GM12891 (cell line): ENCODE data around the gene FTSJ3.

Experiments used
- PAX5 ChIP-seq: IDR thresholded peaks from 2 replicates; pipeline ENCODE4 v1.6.1; 2011; ENCODE audit warnings: low read length, moderate library complexity, mild to moderate bottlenecking; ENCODE audit not compliant: insufficient read depth, severe bottlenecking
- POLR2A ChIP-seq: IDR thresholded peaks from 2 replicates; pipeline ENCODE4 v1.6.1; 2011; ENCODE audit warnings: low read depth, low read length, control low read depth
- POLR2AphosphoS5 ChIP-seq: IDR thresholded peaks from 2 replicates; pipeline ENCODE4 v1.6.1; 2011; ENCODE audit warnings: low read depth, low read length, control low read depth
- SPI1 ChIP-seq: IDR thresholded peaks from 2 replicates; pipeline ENCODE4 v1.6.1; 2011; ENCODE audit warnings: low read depth, low read length, control low read depth
- TAF1 ChIP-seq: IDR thresholded peaks from 2 replicates; pipeline ENCODE4 v1.6.1; 2011; ENCODE audit warnings: low read depth, low read length, control low read depth

DNA sequence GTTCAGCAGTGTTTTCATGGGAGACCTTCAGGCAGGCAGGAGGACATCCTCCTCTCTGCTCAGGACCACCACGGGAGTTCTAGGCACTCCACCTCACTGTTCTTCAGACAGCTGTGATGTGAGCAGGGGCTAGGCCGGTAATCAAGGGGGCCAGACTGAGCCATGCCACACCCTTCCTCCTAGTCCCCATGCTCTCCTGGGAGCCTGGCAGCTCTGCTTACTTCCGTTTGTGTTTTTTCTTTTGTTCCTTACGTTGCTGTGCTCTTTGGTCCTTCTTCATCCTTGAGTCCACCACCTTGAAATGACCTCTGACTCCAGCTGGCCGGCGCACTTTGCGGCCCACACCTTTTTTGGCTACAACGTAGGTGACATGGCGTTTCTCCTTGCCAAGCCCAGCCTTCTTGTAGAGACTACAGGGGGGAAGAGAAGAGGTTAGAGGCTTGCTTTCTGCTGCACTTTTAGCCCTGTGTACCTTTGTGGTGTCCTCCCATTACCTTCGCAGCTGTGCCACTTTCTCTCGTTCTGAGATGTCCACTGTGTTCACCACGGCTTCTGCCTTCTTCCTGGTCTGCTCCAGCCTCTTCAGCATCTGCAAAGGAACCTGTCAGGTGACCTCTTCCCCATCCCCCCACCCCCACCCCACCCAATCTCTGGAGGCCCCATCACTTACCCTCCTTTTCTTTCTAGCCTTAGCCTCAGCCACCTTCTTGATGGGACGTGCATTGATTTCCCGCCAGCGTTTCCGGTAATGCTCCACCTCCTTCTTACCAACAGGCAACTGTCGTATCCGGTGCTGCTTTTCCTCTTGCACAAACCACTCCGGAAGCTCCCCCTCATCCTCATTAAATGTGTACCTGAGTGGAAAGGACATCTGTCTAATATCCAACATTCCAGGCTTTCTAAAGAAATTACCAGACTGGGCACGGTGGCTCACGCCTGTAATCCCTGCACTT, 7.6 kb downstream of the FTSJ3 start:
- no peak for TF ChIP-seq POLR2A
- no peak for TF ChIP-seq POLR2AphosphoS5
- no peak for TF ChIP-seq TAF1
- TF ChIP-seq PAX5, result no peak
- TF ChIP-seq SPI1, result no peak
